Left ventricle myocardium inferior (tissue), 1 donor: ENCODE measurements around the gene ECI1. TPM values are rescaled to one million over a fixed set of nuclear protein-coding genes. Genes with fewer than 3 reads are reported as not detected.

Experiments
- DNase-seq: peaks from one replicate; pipeline ENCODE4 v3.0.0-alpha.2; 2020
- H3K27ac ChIP-seq: fragments of 200-600 bp; replicated peaks from 2 replicates; pipeline ENCODE4 v1.8.0; 2021
- H3K27me3 ChIP-seq: fragments of 200-600 bp; 2 replicates; pipeline ENCODE4 v1.8.0; 2021; ENCODE audit warnings: low read depth
- H3K36me3 ChIP-seq: fragments of 200-600 bp; 2 replicates; pipeline ENCODE4 v1.8.0; 2021
- H3K4me1 ChIP-seq: fragments of 200-600 bp; 2 replicates; pipeline ENCODE4 v1.8.0; 2021
- H3K4me3 ChIP-seq: fragments of 200-600 bp; 2 replicates; pipeline ENCODE4 v1.8.0; 2021; ENCODE audit warnings: mild to moderate bottlenecking, moderate library complexity
- H3K9me3 ChIP-seq: fragments of 200-600 bp; replicated peaks from 2 replicates; pipeline ENCODE4 v1.8.0; 2021
- intact Hi-C: fragments of 100-400 bp; cut with micrococcal nuclease; formaldehyde crosslinking; loops from one replicate; pipeline ENCODE4 v1.11.0; 2022
- long read RNA-seq: library from polyadenylated mRNA; unstranded; transcript quantifications from one replicate; pipeline ENCODE4 v2.0.0, GENCODE V29; 2021
- total RNA-seq: library from RNA; stranded (reverse); fragmentation: NEBNext Ultra II Directional; extraction: Animal tissue kit (Norgen Biotek cat#: 25700); gene quantifications from one replicate; pipeline ENCODE4 v1.2.1, GENCODE V29; 2021
- TF ChIP-seq, protein P1 (sequence below): fragments of 200-600 bp; IDR thresholded peaks from 2 replicates; pipeline ENCODE4 v1.8.0; 2021; ENCODE audit warnings: antibody characterized with exemption, mild to moderate bottlenecking, borderline replicate concordance
- donor health status: DM: no; HTN: yes; CAD: no; lungs with severe emphysema.

ECI1 gene, protein sequence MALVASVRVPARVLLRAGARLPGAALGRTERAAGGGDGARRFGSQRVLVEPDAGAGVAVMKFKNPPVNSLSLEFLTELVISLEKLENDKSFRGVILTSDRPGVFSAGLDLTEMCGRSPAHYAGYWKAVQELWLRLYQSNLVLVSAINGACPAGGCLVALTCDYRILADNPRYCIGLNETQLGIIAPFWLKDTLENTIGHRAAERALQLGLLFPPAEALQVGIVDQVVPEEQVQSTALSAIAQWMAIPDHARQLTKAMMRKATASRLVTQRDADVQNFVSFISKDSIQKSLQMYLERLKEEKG
- 165 TPM for total RNA-seq
- long read RNA-seq, transcript ECI1-201 (7 exons, 1,541 nt), result major isoform, 204 of 257 reads
- long read RNA-seq, transcript ECI1-206 (6 exons, 961 nt), result minor isoform, 16 of 257 reads
- long read RNA-seq, partial matches to known transcripts, result 25 of 257 reads
- long read RNA-seq, other reads (novel, unspliced or antisense), result 8 of 257 reads

DNA sequence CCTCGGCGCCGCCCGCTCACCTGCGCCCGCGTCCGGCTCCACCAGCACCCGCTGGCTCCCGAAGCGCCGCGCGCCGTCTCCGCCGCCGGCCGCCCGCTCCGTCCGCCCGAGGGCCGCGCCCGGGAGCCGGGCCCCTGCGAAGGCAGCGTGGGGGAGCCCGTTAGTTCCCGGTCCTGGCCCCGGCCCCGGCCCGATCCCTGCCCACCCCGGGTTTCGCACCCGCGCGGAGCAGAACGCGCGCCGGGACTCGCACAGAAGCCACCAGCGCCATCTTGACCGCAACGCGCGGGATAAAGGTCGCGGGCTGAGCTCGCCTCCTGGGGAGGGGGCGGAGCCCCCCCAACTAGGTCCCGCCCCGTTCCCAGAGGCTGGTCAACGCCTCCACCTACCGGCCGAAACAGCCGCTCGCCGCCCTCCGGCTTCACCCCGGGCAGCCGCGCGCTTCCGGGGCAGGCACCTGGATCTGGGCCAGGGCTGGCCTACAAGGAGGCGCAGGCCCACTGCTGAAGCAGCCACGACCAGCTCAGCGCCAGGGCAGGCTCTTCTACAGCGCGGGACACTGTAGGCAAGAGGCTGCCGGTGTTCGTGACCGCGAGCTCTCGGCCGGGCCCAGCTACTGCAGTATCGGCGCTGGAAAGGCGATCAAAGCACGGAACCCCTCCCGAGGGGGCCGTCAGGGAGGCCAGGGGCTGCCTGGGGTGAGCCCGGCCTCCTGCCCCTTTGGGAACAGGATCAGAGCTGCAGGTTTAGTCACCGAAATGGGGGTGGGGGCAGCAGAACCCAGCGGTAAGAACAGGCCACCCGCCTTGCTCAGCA is at the start of gene ECI1:
TSS of gene ECI1 (minus strand) at position 292 of the 816 bp plus-strand sequence. CDS start at position 271, 21 bp downstream.
- peaks cover 37% of the 10 kb centered on the region for H3K4me1 ChIP-seq
- DNase-seq, result peak; percentile 97
- no peaks in the 10 kb centered on the region for H3K9me3 ChIP-seq
- no peaks in the 10 kb centered on the region for H3K27me3 ChIP-seq
- intact Hi-C loops, result no loop called here
- peaks cover 54% of the 10 kb centered on the region for H3K36me3 ChIP-seq
- peak within 1 kb of the TSS; percentile 98 for H3K27ac ChIP-seq
- TF ChIP-seq, protein P1, sequence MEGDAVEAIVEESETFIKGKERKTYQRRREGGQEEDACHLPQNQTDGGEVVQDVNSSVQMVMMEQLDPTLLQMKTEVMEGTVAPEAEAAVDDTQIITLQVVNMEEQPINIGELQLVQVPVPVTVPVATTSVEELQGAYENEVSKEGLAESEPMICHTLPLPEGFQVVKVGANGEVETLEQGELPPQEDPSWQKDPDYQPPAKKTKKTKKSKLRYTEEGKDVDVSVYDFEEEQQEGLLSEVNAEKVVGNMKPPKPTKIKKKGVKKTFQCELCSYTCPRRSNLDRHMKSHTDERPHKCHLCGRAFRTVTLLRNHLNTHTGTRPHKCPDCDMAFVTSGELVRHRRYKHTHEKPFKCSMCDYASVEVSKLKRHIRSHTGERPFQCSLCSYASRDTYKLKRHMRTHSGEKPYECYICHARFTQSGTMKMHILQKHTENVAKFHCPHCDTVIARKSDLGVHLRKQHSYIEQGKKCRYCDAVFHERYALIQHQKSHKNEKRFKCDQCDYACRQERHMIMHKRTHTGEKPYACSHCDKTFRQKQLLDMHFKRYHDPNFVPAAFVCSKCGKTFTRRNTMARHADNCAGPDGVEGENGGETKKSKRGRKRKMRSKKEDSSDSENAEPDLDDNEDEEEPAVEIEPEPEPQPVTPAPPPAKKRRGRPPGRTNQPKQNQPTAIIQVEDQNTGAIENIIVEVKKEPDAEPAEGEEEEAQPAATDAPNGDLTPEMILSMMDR, result peak; percentile 83
- H3K4me3 ChIP-seq, result peak within 1 kb of the TSS; percentile 85

DNA sequence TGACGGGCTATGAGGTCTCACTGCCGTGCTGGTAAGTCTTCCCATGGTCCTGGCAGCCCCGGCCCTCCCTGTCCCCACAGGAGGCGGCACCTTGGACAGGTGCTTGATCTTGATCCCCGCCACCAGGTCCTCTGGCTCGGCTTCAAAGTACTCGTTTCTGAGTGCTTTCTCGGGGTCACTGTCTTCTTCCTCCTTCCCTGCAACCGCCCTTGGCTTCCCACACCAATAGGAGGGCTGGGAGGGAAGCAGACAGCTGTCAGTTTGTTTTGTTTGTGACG is 48.5 kb upstream of the ECI1 start:
- intact Hi-C loops, result no loop called here
- Histone ChIP-seq H3K9me3 (no peaks in the 10 kb centered on the region), H3K4me3 (no peak overlapping the region), H3K27ac (no peak overlapping the region), H3K27me3 (no peaks in the 10 kb centered on the region), H3K4me1 (peaks cover 3% of the 10 kb centered on the region), H3K36me3 (peaks cover 36% of the 10 kb centered on the region)
- TF ChIP-seq, protein P1, result no peak
- no peak for DNase-seq

DNA sequence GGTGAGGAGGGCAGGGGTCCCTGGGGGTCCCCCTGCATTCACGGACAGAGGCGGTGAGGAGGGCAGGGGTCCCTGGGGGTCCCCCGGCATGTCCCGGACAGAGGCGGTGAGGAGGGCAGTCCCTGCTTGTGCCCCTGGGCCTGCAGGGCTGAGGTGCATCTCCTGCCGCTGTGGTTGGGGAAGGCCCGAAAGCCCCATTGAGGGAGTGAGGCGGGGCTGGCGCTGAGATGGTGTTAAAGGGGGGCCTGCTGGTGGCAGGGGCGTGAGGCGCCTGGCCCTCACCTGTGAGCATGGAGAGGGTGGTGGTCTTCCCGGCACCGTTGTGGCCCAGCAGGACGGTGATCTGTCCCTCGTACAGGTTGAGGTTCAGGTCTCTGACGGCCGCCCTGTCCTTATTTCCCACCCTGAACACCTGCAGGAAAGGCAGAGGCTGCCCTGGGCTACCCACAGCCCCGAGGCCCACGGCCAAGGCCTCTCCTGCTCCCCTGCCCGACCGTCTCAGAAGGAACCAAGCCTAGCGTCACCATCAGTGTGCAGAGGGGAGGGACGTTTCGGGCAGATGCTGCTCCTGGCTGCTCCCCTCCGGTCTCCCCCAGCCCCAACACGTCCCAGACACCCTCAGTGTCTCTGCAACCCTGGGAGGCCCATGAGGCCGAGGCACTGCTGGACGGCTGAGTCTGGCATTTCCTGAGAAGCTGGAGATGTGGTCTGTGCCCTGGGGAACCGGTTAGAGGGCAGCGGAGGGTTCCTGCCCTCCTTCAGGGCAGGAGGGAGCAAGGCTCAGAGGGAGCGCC is 47.9 kb upstream of the ECI1 start:
- H3K27me3 ChIP-seq, result no peaks in the 10 kb centered on the region
- H3K36me3 ChIP-seq, result peaks cover 39% of the 10 kb centered on the region
- H3K9me3 ChIP-seq, result no peaks in the 10 kb centered on the region
- peaks cover 3% of the 10 kb centered on the region for H3K4me1 ChIP-seq
- TF ChIP-seq, protein P1, result no peak
- H3K27ac ChIP-seq, result no peak overlapping the region
- intact Hi-C loops, result no loop called here
- DNase-seq, result no peak
- H3K4me3 ChIP-seq, result no peak overlapping the region

DNA sequence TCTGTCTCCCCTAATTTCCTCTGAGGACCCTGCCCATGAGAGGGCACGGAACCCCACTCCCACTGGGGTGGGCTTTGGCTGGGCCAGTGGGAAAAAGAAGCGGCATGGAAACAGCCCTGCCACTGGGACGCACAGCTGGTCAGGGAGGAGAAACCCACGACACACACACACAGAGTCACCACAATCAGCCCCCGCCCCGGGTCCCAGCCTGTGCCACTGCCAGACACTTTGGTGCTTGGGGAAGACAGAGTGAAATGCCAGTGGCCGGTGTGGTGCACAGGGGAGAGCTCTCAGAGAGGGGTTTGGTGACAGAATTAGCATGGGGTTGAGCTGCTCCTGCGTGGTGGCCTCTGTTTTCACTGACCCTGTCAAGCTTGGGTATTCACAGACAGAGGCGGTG is 47.2 kb upstream of the ECI1 start:
- H3K27me3 ChIP-seq, result no peaks in the 10 kb centered on the region
- peaks cover 35% of the 10 kb centered on the region for H3K36me3 ChIP-seq
- H3K4me3 ChIP-seq, result no peak overlapping the region
- H3K27ac ChIP-seq, result no peak overlapping the region
- TF ChIP-seq, protein P1, result no peak
- intact Hi-C loops, result no loop called here
- peaks cover 3% of the 10 kb centered on the region for H3K4me1 ChIP-seq
- no peaks in the 10 kb centered on the region for H3K9me3 ChIP-seq
- DNase-seq, result no peak

DNA sequence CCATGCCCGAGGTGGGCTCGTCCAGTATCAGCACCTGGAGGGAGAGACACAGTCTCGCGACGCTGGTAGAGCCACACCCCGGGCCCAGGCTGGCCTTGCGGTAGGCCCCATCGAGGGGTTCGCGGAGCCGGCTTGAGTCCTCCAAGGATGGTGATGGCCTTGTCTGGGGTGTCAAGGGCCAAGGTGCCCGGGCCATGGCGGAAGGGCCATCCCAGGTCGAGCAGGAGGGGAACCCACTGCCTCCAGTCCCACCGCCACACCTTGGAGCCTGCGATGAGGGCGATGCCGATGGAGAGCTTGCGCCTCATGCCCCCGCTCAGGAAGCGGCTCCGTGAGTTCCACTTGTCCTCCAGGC is 46.1 kb upstream of the ECI1 start:
- Histone ChIP-seq H3K36me3 (peaks cover 32% of the 10 kb centered on the region), H3K27ac (no peak overlapping the region), H3K9me3 (no peaks in the 10 kb centered on the region), H3K4me3 (no peak overlapping the region), H3K27me3 (no peaks in the 10 kb centered on the region), H3K4me1 (peaks cover 3% of the 10 kb centered on the region)
- intact Hi-C loops, result no loop called here
- TF ChIP-seq, protein P1, result no peak
- no peak for DNase-seq
